ENCODE results near the gene WAC. TPM values are rescaled to one million over a fixed set of nuclear protein-coding genes. Genes with fewer than 3 reads are reported as not detected.

The WAC gene
- total RNA-seq, 4 donors from 2014 or later = 55.7 to 83.4 (median 69.6) TPM

DNA sequence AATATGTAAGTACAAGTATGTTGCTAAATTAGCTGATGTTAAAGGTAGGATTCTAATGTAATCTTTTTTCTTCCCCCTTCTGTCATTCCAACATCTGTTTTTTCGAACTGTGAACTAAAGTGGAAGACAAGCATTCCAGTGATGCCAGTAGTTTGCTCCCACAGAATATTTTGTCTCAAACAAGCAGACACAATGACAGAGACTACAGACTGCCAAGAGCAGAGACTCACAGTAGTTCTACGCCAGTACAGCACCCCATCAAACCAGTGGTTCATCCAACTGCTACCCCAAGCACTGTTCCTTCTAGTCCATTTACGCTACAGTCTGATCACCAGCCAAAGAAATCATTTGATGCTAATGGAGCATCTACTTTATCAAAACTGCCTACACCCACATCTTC is 62.7 kb downstream of the WAC start:
- Histone ChIP-seq H3K9me3 (no peaks in the 10 kb centered on the region), H3K36me3 (peaks cover 0 to 9% of the 10 kb centered on the region in 2 donors), H3K4me1 (peaks cover 35 to 40% of the 10 kb centered on the region in 2 donors), H3K27me3 (no peaks in the 10 kb centered on the region), H3K4me3 (no peak overlapping the region), H3K27ac (no peak overlapping the region)
- ATAC-seq (no peak), DNase-seq (no peak)
- intact Hi-C loops (cut with DNase I; ENCODE audit: low total_unique reads) (no loop called here), in situ Hi-C loops (cut with MboI; ENCODE audit: low sequenced_read_pairs in 4 of 4) (loop anchor here in 3 of 4 donors (25.0 kb wide), 1 partner anchor 158 kb away; no protein-coding TSS in a partner anchor)
- TF ChIP-seq, protein P1, sequence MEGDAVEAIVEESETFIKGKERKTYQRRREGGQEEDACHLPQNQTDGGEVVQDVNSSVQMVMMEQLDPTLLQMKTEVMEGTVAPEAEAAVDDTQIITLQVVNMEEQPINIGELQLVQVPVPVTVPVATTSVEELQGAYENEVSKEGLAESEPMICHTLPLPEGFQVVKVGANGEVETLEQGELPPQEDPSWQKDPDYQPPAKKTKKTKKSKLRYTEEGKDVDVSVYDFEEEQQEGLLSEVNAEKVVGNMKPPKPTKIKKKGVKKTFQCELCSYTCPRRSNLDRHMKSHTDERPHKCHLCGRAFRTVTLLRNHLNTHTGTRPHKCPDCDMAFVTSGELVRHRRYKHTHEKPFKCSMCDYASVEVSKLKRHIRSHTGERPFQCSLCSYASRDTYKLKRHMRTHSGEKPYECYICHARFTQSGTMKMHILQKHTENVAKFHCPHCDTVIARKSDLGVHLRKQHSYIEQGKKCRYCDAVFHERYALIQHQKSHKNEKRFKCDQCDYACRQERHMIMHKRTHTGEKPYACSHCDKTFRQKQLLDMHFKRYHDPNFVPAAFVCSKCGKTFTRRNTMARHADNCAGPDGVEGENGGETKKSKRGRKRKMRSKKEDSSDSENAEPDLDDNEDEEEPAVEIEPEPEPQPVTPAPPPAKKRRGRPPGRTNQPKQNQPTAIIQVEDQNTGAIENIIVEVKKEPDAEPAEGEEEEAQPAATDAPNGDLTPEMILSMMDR (IDR thresholded peaks at IDR 0.05 in 4 of 5, conservative IDR thresholded peaks at IDR 0.05 in 1 of 5) = no peak
- TF ChIP-seq POLR2A (IDR thresholded peaks at IDR 0.05) = no peak

DNA sequence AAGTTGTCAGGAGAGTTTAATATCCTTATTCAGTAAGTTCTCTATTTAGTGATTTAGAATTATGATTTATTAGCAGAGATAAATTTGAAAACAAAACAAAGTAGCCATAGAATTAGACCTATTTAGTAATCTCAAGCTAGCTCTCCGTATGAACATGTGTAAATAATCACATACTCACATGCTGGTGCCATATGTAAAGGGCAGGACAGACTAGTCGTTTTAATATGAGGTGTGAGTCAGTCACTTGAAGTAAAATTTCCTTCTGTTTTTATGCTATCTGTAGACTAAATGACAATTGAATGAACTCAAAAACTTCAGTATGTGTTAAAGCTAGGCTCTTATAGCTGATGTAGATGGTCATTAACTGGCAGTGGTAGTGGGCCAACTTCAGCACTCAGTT is 67.1 kb downstream of the WAC start:
- Histone ChIP-seq H3K36me3 (no peaks in the 10 kb centered on the region), H3K4me3 (no peak overlapping the region), H3K4me1 (peaks cover 49 to 62% of the 10 kb centered on the region in 2 donors), H3K27ac (no peak overlapping the region), H3K27me3 (no peaks in the 10 kb centered on the region), H3K9me3 (no peaks in the 10 kb centered on the region)
- ATAC-seq (no peak), DNase-seq (no peak)
- intact Hi-C loops (cut with DNase I; ENCODE audit: low total_unique reads) = no loop called here
- no peak for TF ChIP-seq POLR2A (IDR thresholded peaks at IDR 0.05)
- TF ChIP-seq, protein P1 (IDR thresholded peaks at IDR 0.05 in 4 of 5, conservative IDR thresholded peaks at IDR 0.05 in 1 of 5) = no peak
- in situ Hi-C loops (cut with MboI; ENCODE audit: low sequenced_read_pairs in 4 of 4) = no loop called here

DNA sequence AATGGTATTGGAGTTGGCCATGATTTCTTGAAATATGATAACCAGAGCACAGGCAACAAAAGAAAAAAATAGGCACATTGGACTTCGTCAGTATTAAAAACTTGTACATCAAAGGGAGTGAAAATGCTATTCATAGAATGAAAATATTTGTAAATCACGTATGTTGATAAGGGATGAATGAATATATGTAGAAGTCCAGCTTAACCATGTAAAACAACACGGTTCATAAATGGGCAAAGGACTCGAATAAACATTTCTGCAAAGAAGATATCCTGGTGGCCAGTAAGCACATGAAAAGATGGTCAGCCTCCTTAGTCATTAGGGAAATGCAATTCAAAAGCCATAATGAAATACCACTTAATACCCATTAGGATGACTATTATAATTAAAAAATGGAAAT is 68.1 kb downstream of the WAC start:
- no peaks in the 10 kb centered on the region for H3K27me3 ChIP-seq
- no peak for TF ChIP-seq POLR2A (IDR thresholded peaks at IDR 0.05)
- TF ChIP-seq, protein P1 (IDR thresholded peaks at IDR 0.05 in 4 of 5, conservative IDR thresholded peaks at IDR 0.05 in 1 of 5) = no peak
- intact Hi-C loops (cut with DNase I; ENCODE audit: low total_unique reads) (no loop called here), in situ Hi-C loops (cut with MboI; ENCODE audit: low sequenced_read_pairs in 4 of 4) (no loop called here)
- no peak for ATAC-seq
- no peak for DNase-seq
- H3K36me3 ChIP-seq = no peaks in the 10 kb centered on the region
- no peaks in the 10 kb centered on the region for H3K9me3 ChIP-seq
- H3K27ac ChIP-seq = no peak overlapping the region
- no peak overlapping the region for H3K4me3 ChIP-seq
- peaks cover 58 to 63% of the 10 kb centered on the region in 2 donors for H3K4me1 ChIP-seq

DNA sequence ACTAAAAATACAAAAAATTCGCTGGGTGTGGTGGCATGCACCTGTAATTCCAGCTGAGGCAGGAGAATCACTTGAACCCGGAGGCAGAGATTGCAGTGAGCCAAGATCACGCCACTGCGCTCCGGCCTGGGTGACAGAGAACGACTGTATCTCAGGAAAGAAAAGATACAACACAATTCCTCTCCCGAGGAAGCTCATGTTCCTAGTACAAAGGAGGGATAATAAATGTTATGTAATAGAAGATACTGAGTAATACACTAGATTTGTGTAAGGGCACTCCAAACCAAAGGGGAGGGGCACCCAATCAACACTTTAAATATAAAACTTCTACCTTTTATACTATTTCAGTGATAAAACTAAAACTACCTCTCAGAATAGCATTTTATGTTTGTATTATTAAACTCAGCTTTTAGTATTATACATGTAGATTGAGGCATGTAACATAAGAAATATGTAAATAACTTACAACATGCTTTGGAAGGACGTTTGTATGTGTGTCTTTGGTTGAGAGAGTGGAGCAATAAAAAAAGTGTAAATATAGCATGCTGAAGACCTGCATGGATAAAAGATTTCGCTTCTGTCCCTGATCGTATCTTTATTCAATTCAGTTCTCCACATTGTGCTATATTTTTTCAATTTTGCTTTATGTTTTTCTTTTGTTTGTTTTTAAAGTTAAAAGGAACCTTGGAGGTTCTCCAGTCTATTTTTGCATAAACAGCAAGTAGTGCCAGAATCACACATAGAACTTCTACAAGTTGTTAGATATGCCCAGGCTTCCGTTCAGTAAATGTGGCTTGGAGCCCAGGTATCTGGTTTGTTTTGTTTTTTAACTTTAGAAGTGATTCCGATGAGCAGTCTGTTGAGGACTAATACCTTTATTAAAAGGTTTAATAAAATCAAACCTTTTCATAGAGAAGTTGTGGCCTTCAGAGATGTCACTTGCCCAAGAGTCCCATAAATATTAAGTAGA is 71.9 kb downstream of the WAC start:
- peaks cover 50 to 52% of the 10 kb centered on the region in 2 donors for H3K4me1 ChIP-seq
- no peaks in the 10 kb centered on the region for H3K27me3 ChIP-seq
- DNase-seq (no peak), ATAC-seq (peak; percentile 55 to 67)
- H3K9me3 ChIP-seq = no peaks in the 10 kb centered on the region
- peaks cover 0 to 18% of the 10 kb centered on the region in 2 donors for H3K36me3 ChIP-seq
- H3K4me3 ChIP-seq = no peak overlapping the region
- peak overlapping the region in 2 of 4 donors; percentile 12 to 55 for H3K27ac ChIP-seq
- TF ChIP-seq POLR2A (IDR thresholded peaks at IDR 0.05) = no peak
- TF ChIP-seq, protein P1 (IDR thresholded peaks at IDR 0.05 in 4 of 5, conservative IDR thresholded peaks at IDR 0.05 in 1 of 5) = no peak
- intact Hi-C loops (cut with DNase I; ENCODE audit: low total_unique reads) = no loop called here
- in situ Hi-C loops (cut with MboI; ENCODE audit: low sequenced_read_pairs in 4 of 4) = no loop called here

All from gastrocnemius medialis (tissue), 4 donors.